K562 (cell line): ENCODE data around the gene STEAP3. TPM values are rescaled to one million over a fixed set of nuclear protein-coding genes. Genes with fewer than 3 reads are reported as not detected.
A peak's percentile ranks its signal among the peaks of the same experiment; 100 is the strongest.

Experiments used
- ATAC-seq: fragments of 200-7000 bp; cut with Tn5 transposase; 3 replicates; pipeline ENCODE4 v1.9.1; 2020; ENCODE audit warnings: moderate library complexity
- BruUV-seq: library from RNA; stranded (reverse); fragments of 400-500 nt; replicated peaks from 2 replicates; lab custom pipeline; 2021; lab: Mats Ljungman, UMichigan
- CTCF ChIA-PET: fragments of 300-600 bp; formaldehyde crosslinking; extraction: SDS; loops from one replicate; lab custom pipeline; 2021; ENCODE audit warnings: low intra/inter-chr PET ratio; lab: Yijun Ruan, JAX
- POLR2A ChIA-PET: fragments of 300-600, 350-650 bp; sonication (Branson Sonifier 250); formaldehyde crosslinking; extraction: SDS; loops from one replicate; lab custom pipeline; 2021; ENCODE audit warnings: antibody characterized with exemption, inconsistent platforms; lab: Yijun Ruan, JAX
- DNase-seq, 4 experiments: peaks; one replicate each; pipeline versions ENCODE4 v3.0.0 to v3.0.0-alpha.2; 2011 to 2018; ENCODE audit warnings: low spot score in 3 of 4, mixed read lengths in 3 of 4; ENCODE audit errors: extremely low read depth in 1 of 4
- FAIRE-seq: peaks from 2 replicates; lab custom pipeline; 2011; peaks lifted over from hg19 to GRCh38; lab: Jason Lieb, UNC
- H2AFZ ChIP-seq: 2 replicates; pipeline ENCODE4 v1.6.0; 2011; ENCODE audit warnings: low read depth, low read length, control low read depth, inconsistent platforms
- H3K27ac ChIP-seq: fragments of 200-600 bp; 3 replicates; pipeline ENCODE4 v1.8.0; 2011; ENCODE audit warnings: low read depth, mild to moderate bottlenecking, control low read depth, inconsistent platforms, low read length, moderate library complexity, mixed read lengths; ENCODE audit errors: extremely low read depth
- H3K27me3 ChIP-seq, 2 experiments: fragments of 300-600 bp in 1 of 2; 2 replicates in 1 of 2; 3 replicates in 1 of 2; pipeline versions ENCODE4 v1.6.0 to v1.8.0; 2011; ENCODE audit warnings: inconsistent platforms in 2 of 2, low read length in 2 of 2, mild to moderate bottlenecking in 1 of 2, mixed read lengths in 1 of 2, moderate library complexity in 1 of 2; ENCODE audit not compliant: control insufficient read depth in 2 of 2, insufficient read depth in 2 of 2
- H3K36me3 ChIP-seq: fragments of 300-600 bp; 3 replicates; pipeline ENCODE4 v1.8.0; 2011; ENCODE audit warnings: mild to moderate bottlenecking, low read length, inconsistent platforms; ENCODE audit not compliant: control insufficient read depth, insufficient read depth
- H3K4me1 ChIP-seq, 2 experiments: fragments of 200-600 bp in 1 of 2; replicated peaks in 1 of 2; 2 replicates in 1 of 2; 3 replicates in 1 of 2; pipeline versions ENCODE4 v1.5.1 to v1.8.0; 2011; ENCODE audit warnings: inconsistent platforms in 2 of 2, low read length in 2 of 2, mild to moderate bottlenecking in 1 of 2, mixed read lengths in 1 of 2, moderate library complexity in 1 of 2; ENCODE audit not compliant: control insufficient read depth in 2 of 2, insufficient read depth in 2 of 2
- H3K4me2 ChIP-seq: 2 replicates; pipeline ENCODE4 v1.6.1; 2011; ENCODE audit warnings: low read length, control low read depth, inconsistent platforms, mixed read lengths; ENCODE audit not compliant: insufficient read depth
- H3K4me3 ChIP-seq: fragments of 200-600 bp; sonication (generic), shearing (Covaris generic); 2 replicates; pipeline ENCODE4 v1.5.1; 2016; ENCODE audit warnings: control low read depth, inconsistent platforms
- H3K79me2 ChIP-seq: fragments of 200-600 bp; 3 replicates; pipeline ENCODE4 v1.8.0; 2011; ENCODE audit warnings: low read length, inconsistent platforms; ENCODE audit not compliant: control insufficient read depth, insufficient read depth
- H3K9ac ChIP-seq, 2 experiments: 2 replicates each; pipeline versions ENCODE4 v1.6.0 to v1.6.1; 2011; ENCODE audit warnings: low read depth in 2 of 2, low read length in 2 of 2, control low read depth in 1 of 2, inconsistent platforms in 1 of 2, mild to moderate bottlenecking in 1 of 2, mixed read lengths in 1 of 2; ENCODE audit not compliant: insufficient read depth in 1 of 2
- H3K9me1 ChIP-seq: one replicate; pipeline ENCODE4 v1.6.0; 2011; ENCODE audit warnings: inconsistent platforms, mild to moderate bottlenecking, low read length, moderate library complexity; ENCODE audit not compliant: control insufficient read depth, insufficient read depth
- H3K9me3 ChIP-seq: replicated peaks from 2 replicates; pipeline ENCODE4 v1.5.1; 2011; ENCODE audit warnings: low read depth, low read length, inconsistent platforms; ENCODE audit not compliant: control insufficient read depth, insufficient read depth
- H4K20me1 ChIP-seq: replicated peaks from 2 replicates; pipeline ENCODE4 v1.6.1; 2011; ENCODE audit warnings: low read length, inconsistent platforms, mixed read lengths; ENCODE audit not compliant: control insufficient read depth, insufficient read depth
- NR2C2 ChIP-seq, 2 experiments: fragments of 200-800 bp in 1 of 2; sonication (Bioruptor generic) in 1 of 2; sonication (generic) in 1 of 2; formaldehyde crosslinking in 1 of 2; IDR thresholded peaks; 2 replicates each; pipeline versions ENCODE4 v1.6.1 to v1.8.0; 2016 to 2022; ENCODE audit warnings: mild to moderate bottlenecking in 1 of 2, missing compliant biosample characterization in 1 of 2, missing genetic modification characterization in 1 of 2, missing genetic modification reagents in 1 of 2
- ZHX1 ChIP-seq: fragments of 150-350 bp; conservative IDR thresholded peaks from 2 replicates; pipeline ENCODE4 v1.6.1; 2014; ENCODE audit warnings: low read length
- ZNF354B ChIP-seq: fragments of 250-450 bp; sonication (Bioruptor Pico); IDR thresholded peaks from 2 replicates; pipeline ENCODE4 v1.4.0; 2020
- ZNF507 ChIP-seq: conservative IDR thresholded peaks from 2 replicates; pipeline ENCODE4 v1.6.1; 2017; ENCODE audit warnings: missing genetic modification characterization, missing compliant biosample characterization
- WGBS: fragments of 100-300 bp; shearing (Covaris generic); methylation state at CpG from one replicate; pipeline ENCODE4 v1.1.6; 2016; ENCODE audit warnings: low coverage, mixed read lengths; ENCODE audit not compliant: insufficient coverage; ENCODE audit errors: missing lambda C conversion rate; 5-methylcytosine and 5-hydroxymethylcytosine counted together
- in situ Hi-C: fragments of 300-500 bp; cut with MboI; formaldehyde crosslinking; loops from 4 replicates; pipeline ENCODE4 v1.15.0; 2018; ENCODE audit warnings: inconsistent platforms, mixed read lengths
- intact Hi-C: fragments of 100-400 bp; cut with micrococcal nuclease; formaldehyde crosslinking; loops from 2 replicates; pipeline ENCODE4 v1.14.2; 2022
- polyA plus RNA-seq, 8 experiments: library from polyadenylated mRNA; depleted of rRNA in 4 of 8; stranded (reverse) in 5 of 8; unstranded in 3 of 8; fragments of >200 nt; fragmentation: Nextera tagmentation in 2 of 8; fragmentation: Illumina TruSeq in 1 of 8; extraction: Ambion mirVana in 2 of 8; extraction: Trizol in 1 of 8; gene quantifications; 2 replicates each; pipeline versions ENCODE4 v1.2.1 to v1.2.3, GENCODE V29; 2011 to 2014; ENCODE audit warnings: inconsistent platforms in 1 of 8, missing spikeins in 1 of 8
- total RNA-seq, 7 experiments: library from RNA; depleted of rRNA in 6 of 7; stranded (reverse); fragments of >200 nt in 6 of 7; fragmentation: Illumina TruSeq in 2 of 7; extraction: Trizol in 2 of 7; gene quantifications; 2 replicates each; pipeline versions ENCODE4 v1.2.1 to v1.2.3, GENCODE V29; 2011 to 2021; ENCODE audit warnings: low replicate concordance in 1 of 7
- TF ChIP-seq, protein P1 (sequence below): fragments of 250-450 bp; sonication (Bioruptor Pico); IDR thresholded peaks from 2 replicates; pipeline ENCODE4 v1.8.0; 2022; ENCODE audit warnings: inconsistent platforms, mild to moderate bottlenecking, moderate library complexity, borderline replicate concordance

STEAP3 gene
- total and polyA plus RNA-seq, 9 of the 15 experiments (the other 6 are each of a cell fraction or from before 2014, with no cell fraction given): 1.8 to 31.6 (median 9.0) TPM

DNA sequence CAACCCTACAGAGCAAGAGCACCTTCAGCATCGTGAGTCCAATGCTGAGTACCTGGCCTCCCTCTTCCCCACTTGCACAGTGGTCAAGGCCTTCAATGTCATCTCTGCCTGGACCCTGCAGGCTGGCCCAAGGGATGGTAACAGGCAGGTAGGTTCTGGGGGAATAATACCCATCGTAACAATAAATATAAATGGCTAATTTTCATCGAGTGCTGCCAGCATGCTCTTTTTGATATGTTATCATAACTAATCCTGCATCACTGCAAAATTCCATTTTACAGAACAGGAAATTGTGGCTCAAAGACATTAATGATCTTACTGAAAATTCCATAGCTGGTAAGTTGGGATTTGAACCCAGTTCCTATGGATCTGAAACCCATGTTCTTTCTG lies 22.2 kb downstream of the STEAP3 start:
- intact Hi-C loops: no loop called here
- BruUV-seq: no TSS peak
- in situ Hi-C loops: no loop called here

More for the DNA sequence above, 22.2 kb downstream of the STEAP3 start:
- 92% methylated on average over 3 of the region's 3 CpGs for WGBS
- Histone ChIP-seq H3K9me3 (no peaks in the 10 kb centered on the region), H3K9ac (no peak overlapping the region), H3K27ac (no peak overlapping the region), H3K79me2 (no peaks in the 10 kb centered on the region), H3K36me3 (peaks cover 58% of the 10 kb centered on the region), H3K9me1 (peaks cover 4% of the 10 kb centered on the region), H3K4me1 (peaks cover 2 to 9% of the 10 kb centered on the region in 2 experiments; a peak in 3 of 5 replicates), H4K20me1 (no peaks in the 10 kb centered on the region; the same call in 1 of the 2 replicates), H3K4me2 (no peak overlapping the region), H3K27me3 (no peaks in the 10 kb centered on the region), H3K4me3 (no peak overlapping the region), H2AFZ (no peak overlapping the region)
- DNase-seq (no peak), ATAC-seq (no peak), FAIRE-seq (no peak)
- CTCF ChIA-PET: no interaction called here
- TF ChIP-seq, protein P1, sequence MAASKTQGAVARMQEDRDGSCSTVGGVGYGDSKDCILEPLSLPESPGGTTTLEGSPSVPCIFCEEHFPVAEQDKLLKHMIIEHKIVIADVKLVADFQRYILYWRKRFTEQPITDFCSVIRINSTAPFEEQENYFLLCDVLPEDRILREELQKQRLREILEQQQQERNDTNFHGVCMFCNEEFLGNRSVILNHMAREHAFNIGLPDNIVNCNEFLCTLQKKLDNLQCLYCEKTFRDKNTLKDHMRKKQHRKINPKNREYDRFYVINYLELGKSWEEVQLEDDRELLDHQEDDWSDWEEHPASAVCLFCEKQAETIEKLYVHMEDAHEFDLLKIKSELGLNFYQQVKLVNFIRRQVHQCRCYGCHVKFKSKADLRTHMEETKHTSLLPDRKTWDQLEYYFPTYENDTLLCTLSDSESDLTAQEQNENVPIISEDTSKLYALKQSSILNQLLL (CRISPR knock-in tag): no peak
- peak; percentile 98 for TF ChIP-seq ZNF507 (tag)
- TF ChIP-seq ZHX1: no peak
- peak; percentile 31; the same call in 1 of the 2 replicates for TF ChIP-seq ZNF354B (CRISPR knock-in tag)
- TF ChIP-seq NR2C2 (CRISPR knock-in tag; IDR thresholded peaks at IDR 0.05): no peak
- TF ChIP-seq NR2C2 (tag; IDR thresholded peaks at IDR 0.05): no peak
- POLR2A ChIA-PET: no interaction called here
